WERI-Rb-1 (cell line): ENCODE measurements around the gene AARS2.
"Not testable (repeated sequence)": the region's sequence is repeated elsewhere in the genome, so short reads cannot be mapped to it uniquely, and the experiment has no call there.

Experiments
- DNase-seq: peaks from one replicate; pipeline ENCODE4 v3.0.0-alpha.2; 2020
- H3K27ac ChIP-seq: fragments of 250-450 bp; sonication (Bioruptor Pico); 2 replicates; pipeline ENCODE4 v1.5.1; 2020; ENCODE audit warnings: mild to moderate bottlenecking, moderate library complexity
- H3K27me3 ChIP-seq: fragments of 250-450 bp; sonication (Bioruptor Pico); 2 replicates; pipeline ENCODE4 v1.5.1; 2021; ENCODE audit warnings: mild to moderate bottlenecking, low read depth, moderate library complexity; ENCODE audit not compliant: insufficient read depth, severe bottlenecking
- H3K36me3 ChIP-seq: fragments of 250-450 bp; sonication (Bioruptor Pico); 2 replicates; pipeline ENCODE4 v1.5.1; 2020; ENCODE audit warnings: mild to moderate bottlenecking, moderate library complexity
- H3K4me3 ChIP-seq: 2 replicates; pipeline ENCODE4 v1.5.1; 2011; ENCODE audit warnings: low read depth, mild to moderate bottlenecking, control low read depth, low read length
- H3K9me3 ChIP-seq: fragments of 250-450 bp; sonication (Bioruptor Pico); 2 replicates; pipeline ENCODE4 v1.5.1; 2021; ENCODE audit warnings: mild to moderate bottlenecking, moderate library complexity; ENCODE audit not compliant: severe bottlenecking
- TF ChIP-seq, protein P1 (sequence below): IDR thresholded peaks from 2 replicates; pipeline ENCODE4 v1.5.1; 2011; ENCODE audit warnings: low read depth, mild to moderate bottlenecking, control low read depth, inconsistent platforms, low read length

The AARS2 gene

DNA sequence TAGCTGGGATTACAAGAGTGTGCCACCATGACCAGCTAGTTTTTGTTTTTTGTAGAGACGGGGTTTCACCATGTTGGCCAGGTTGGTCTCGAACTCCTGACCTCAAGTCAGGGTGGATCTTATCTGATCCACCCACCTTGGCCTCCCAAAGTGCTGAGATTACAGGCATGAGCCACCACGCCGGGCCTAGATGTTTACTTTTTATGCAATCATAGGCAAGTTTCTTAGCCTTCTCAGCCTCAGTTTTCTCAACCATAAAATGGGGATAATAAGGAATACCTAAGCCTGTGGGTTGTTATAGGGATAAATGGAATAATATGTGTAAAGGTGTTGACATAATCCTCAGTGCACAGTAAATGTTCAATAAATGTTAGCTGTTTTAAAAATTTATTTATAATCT lies 39.1 kb upstream of the AARS2 start:
- Histone ChIP-seq H3K27ac (no peak overlapping the region), H3K9me3 (no peaks in the 10 kb centered on the region), H3K27me3 (no peaks in the 10 kb centered on the region), H3K36me3 (no peaks in the 10 kb centered on the region), H3K4me3 (no peak overlapping the region)
- DNase-seq = no peak
- TF ChIP-seq, protein P1, sequence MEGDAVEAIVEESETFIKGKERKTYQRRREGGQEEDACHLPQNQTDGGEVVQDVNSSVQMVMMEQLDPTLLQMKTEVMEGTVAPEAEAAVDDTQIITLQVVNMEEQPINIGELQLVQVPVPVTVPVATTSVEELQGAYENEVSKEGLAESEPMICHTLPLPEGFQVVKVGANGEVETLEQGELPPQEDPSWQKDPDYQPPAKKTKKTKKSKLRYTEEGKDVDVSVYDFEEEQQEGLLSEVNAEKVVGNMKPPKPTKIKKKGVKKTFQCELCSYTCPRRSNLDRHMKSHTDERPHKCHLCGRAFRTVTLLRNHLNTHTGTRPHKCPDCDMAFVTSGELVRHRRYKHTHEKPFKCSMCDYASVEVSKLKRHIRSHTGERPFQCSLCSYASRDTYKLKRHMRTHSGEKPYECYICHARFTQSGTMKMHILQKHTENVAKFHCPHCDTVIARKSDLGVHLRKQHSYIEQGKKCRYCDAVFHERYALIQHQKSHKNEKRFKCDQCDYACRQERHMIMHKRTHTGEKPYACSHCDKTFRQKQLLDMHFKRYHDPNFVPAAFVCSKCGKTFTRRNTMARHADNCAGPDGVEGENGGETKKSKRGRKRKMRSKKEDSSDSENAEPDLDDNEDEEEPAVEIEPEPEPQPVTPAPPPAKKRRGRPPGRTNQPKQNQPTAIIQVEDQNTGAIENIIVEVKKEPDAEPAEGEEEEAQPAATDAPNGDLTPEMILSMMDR = no peak

DNA sequence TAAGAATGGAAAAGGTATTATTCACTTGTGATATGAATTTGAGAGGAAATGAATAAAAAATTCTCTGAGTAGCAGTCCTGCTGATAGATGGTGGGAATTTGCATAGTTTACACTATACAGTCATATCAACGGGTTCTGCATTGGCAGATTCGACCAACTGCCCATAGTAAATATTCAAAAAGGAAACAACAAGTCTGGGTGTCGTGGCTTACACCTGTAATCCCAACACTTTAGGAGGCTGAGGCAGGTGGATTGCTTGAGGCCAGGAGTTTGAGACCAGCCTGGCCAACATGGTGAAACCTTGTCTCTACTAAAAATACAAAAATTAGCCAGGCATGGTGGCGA lies 37.5 kb upstream of the AARS2 start:
- not testable (repeated sequence) for H3K9me3 ChIP-seq, H3K36me3 ChIP-seq, H3K4me3 ChIP-seq, H3K27ac ChIP-seq, H3K27me3 ChIP-seq, DNase-seq

DNA sequence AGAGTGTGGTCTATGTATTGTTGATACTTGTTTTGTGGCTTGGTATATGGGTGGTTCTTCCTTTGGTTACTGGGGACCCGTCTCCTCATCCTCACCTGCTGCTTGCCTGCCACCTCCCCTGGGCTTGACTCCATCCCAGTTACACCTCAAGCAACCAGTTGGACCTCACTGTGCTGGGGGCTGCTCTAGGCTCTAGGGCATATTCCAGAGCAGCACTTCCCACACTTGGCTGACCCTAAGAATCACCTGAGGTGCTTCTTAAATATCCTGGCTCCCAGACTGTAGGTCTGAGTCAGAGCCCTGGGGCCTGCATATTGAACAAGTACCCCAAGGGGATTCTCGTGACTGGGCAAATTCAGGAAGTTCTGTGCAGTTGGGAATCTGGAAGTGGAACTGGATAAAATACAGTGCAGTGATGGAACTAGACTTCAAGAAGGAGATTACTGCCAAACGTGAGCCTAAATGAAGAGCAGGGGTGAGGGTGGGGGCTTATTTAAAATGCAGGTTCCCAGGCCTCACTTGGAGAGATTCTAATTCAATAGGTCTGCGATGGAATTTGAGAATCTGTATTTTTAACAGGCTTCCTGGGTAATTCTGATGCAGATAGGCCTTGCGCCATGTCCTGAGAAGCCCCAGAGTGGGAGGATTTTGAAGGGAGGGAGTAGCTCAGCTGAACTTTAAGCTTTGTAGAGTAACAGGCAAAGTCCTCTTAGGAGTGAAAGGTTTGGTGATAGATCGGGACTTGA lies 36.9 kb upstream of the AARS2 start:
- Histone ChIP-seq H3K27me3 (no peaks in the 10 kb centered on the region), H3K27ac (no peak overlapping the region), H3K9me3 (no peaks in the 10 kb centered on the region), H3K36me3 (no peaks in the 10 kb centered on the region), H3K4me3 (no peak overlapping the region)
- no peak for DNase-seq
- TF ChIP-seq, protein P1 = no peak

DNA sequence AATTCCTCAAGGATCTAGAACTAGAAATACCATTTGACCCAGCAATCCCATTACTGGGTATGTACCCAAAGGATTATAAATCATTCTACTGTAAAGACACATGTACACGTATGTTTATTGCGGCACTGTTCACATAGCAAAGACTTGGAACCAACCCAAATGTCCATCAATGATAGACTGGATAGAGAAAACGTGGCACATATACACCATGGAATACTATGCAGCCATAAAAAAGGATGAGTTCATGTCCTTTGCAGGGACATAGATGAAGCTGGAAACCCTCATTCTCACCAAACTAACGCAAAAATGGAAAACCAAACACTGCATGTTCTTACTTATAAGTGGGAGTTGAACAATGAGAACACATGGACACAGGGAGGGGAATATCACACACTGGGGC lies 33.7 kb upstream of the AARS2 start:
- H3K27ac ChIP-seq, H3K4me3 ChIP-seq, H3K9me3 ChIP-seq, H3K36me3 ChIP-seq, H3K27me3 ChIP-seq, DNase-seq: not testable (repeated sequence)

DNA sequence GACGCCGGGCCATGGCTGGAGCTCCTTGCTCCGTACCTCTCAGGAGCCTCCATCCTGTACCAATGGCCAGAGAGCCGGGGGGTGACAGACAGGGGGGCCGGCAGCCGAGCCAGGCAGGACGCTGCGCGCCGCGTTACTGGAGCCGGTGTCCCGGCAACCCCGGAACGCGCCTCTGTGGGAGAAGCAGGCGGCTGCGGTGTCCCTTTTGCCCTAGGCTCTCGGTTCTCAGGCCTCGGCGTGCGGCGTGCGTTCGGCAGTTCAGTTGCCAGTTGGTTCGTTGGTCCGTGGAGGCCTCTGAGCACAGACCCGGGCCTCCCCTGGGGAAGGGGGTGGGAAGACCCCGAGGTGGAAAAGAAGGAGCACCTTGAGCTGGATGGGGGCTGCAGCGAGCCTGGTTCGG lies 29.3 kb upstream of the AARS2 start, which contains the start of gene SPATS1:
SPATS1 (plus strand) TSS at position 162 of the 400 bp plus-strand sequence. CDS start 446 bp downstream, outside the sequence.
- no peaks in the 10 kb centered on the region for H3K9me3 ChIP-seq
- no peak within 1 kb of the TSS for H3K27ac ChIP-seq
- no peaks in the 10 kb centered on the region for H3K27me3 ChIP-seq
- no peak for DNase-seq
- H3K4me3 ChIP-seq = no peak within 1 kb of the TSS
- no peaks in the 10 kb centered on the region for H3K36me3 ChIP-seq
- TF ChIP-seq, protein P1 = no peak

DNA sequence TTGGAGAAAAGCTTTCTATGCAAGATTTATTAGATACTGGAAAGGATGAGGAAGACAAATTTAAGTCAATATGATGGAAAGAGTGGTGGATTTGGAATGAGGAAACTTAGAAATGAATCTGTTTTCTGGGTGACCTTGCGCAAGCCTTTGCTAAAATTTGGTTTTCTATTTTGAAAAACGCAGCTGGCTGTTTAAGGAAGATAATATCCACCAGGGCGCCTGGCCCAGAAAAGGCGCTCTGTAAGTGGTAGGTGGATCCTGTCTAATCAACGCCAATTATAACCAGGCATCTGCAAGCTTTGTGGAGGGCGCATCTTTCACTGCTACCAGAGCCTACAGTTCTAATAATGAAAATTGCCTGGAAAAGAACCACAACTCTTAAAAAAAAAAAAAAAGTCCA lies 28.9 kb upstream of the AARS2 start:
- TF ChIP-seq, protein P1 = no peak
- Histone ChIP-seq H3K27ac (no peak overlapping the region), H3K4me3 (no peak overlapping the region), H3K27me3 (no peaks in the 10 kb centered on the region), H3K36me3 (no peaks in the 10 kb centered on the region), H3K9me3 (no peaks in the 10 kb centered on the region)
- no peak for DNase-seq
